DND-41 (cell line): ENCODE data around the gene NUDT7.

Experiments used
- CTCF ChIP-seq: IDR thresholded peaks from 2 replicates; pipeline ENCODE4 v1.5.1; 2012; ENCODE audit warnings: borderline replicate concordance, low read length, moderate library complexity, mild to moderate bottlenecking; ENCODE audit not compliant: poor library complexity, severe bottlenecking; ENCODE audit errors: extremely low read depth
- EZH2 ChIP-seq: IDR thresholded peaks from 3 replicates; pipeline ENCODE4 v1.6.1; 2012; ENCODE audit warnings: borderline replicate concordance, low read depth, mild to moderate bottlenecking, moderate library complexity, low read length, inconsistent platforms; ENCODE audit not compliant: severe bottlenecking

- TF ChIP-seq CTCF (no peak), EZH2 (no peak)
Observed at GRCh38 chr16:77760800-77761199, 38.5 kb downstream of the NUDT7 start.
